Ovary (tissue), 3 donors: ENCODE measurements around the gene TOPAZ1.

Experiments used
- CTCF ChIP-seq, 3 donors: fragments of 450-650 bp in 2 of 3; fragments of 200-600 bp in 1 of 3; IDR thresholded peaks; one replicate each; pipeline versions ENCODE4 v1.5.1 to v1.8.0; 2016 to 2022; ENCODE audit warnings: antibody characterized with exemption in 3 of 3, mild to moderate bottlenecking in 1 of 3
- POLR2A ChIP-seq: fragments of 450-650 bp; IDR thresholded peaks from one replicate; pipeline ENCODE4 v1.6.1; 2017; ENCODE audit warnings: antibody characterized with exemption, mild to moderate bottlenecking, moderate library complexity
- donor health status: DM: no; HTN: no; CAD: no.

GRCh38 chr3:44224131-44224530 is 17.6 kb upstream of the TOPAZ1 start:
- no peak for TF ChIP-seq POLR2A
- TF ChIP-seq CTCF (IDR thresholded peaks at IDR 0.05): no peak
